HG03025 (cell line): ENCODE measurements around the gene SLC46A2.

Experiments used
- ATAC-seq: cut with Tn5 transposase; IDR thresholded peaks from one replicate; pipeline ENCODE4 v1.9.1; 2021; ENCODE audit warnings: mild to moderate bottlenecking, moderate library complexity; ENCODE audit not compliant: unreplicated experiment, low FRiP score

Gene SLC46A2

GRCh38 chr9:112890106-112891081, at the start of gene SLC46A2:
TSS of gene SLC46A2 (minus strand) at chr9:112890876. CDS start at chr9:112890681, 195 bp downstream.
- ATAC-seq: no peak

DNA sequence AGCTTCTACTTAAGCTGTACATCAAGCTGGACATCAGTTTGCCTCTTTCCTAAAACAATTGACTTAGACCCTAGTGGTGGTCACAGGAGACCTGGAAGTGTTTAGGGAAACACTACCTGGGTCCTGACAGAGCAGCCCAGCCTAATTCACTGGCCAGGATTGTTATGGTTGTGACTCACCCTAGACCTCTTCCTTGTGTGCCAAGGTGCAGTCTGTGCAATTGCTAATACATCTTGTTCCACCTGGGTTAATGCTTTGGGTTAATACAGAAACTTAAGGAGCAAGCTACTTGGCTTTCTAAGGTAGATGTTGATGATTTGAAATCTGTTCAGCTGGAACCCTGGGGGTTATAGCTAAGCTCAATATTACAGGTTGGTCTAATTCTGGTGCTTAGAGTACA, 48.7 kb upstream of the SLC46A2 start:
- no peak for ATAC-seq

GRCh38 chr9:112933696-112934095, 43.0 kb upstream of the SLC46A2 start:
- no peak for ATAC-seq

DNA sequence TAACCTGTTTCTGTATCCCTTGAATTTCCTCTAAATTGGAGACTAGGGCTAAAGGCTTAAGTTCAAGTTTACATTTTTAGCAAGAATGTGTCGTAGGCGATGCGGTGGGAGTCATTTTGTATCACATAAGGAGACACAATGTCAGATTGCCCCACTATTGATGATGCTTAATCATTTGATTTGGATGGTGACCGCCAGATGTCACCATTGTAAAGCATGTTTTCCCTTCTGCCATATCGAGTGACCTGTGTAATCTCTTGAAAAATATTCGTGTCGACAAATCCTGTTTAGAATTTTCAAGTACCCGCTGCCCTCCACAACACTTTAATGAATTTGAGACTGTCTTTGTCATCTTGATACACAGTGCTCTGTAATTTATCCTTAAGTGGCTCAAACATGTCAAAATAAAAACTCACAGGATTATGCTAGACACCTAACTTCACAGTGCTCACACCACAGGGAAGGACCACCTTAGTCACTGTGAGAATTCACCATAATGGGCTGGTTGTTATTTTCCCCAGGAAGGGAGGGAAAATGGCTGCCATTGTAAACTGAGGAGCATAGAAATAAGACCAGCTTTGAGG, 34.5 kb upstream of the SLC46A2 start:
- no peak for ATAC-seq

DNA sequence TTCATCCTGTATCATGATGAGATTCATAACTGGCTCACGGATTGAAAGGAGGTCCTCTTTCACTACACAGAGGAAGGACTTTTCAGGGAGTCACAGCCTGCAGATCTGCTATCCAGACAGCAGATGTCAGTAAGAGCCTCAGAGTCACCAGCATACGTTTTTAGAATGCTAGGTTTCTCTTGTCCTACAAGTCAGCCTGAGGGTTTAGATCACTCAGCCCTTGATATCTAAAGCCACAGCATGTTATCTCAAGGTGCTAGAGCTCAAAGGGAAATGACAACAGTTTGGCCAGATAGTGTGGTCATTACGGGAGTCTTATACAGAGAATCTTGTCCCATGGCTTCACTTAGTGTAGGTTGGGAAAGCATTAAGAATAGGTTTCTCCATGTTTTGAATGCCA, 30.9 kb upstream of the SLC46A2 start:
- no peak for ATAC-seq

DNA sequence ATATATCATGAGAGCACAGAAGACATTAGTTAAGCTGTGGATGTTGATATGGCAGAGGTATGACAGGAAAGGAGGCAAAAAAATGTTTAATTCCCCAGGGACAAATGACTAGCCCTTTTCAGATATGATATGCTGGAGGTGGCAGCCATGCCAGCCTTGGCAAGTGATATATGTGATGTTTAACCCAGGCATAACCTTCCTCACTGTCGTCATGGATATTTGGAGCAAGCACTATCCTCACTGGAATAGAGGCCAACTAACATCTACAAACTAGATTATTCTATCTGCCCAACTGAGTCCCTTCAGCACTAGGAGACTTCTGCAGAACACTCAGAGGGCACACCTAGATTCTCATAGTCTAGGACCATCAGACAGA, 27.3 kb upstream of the SLC46A2 start:
- ATAC-seq: no peak

DNA sequence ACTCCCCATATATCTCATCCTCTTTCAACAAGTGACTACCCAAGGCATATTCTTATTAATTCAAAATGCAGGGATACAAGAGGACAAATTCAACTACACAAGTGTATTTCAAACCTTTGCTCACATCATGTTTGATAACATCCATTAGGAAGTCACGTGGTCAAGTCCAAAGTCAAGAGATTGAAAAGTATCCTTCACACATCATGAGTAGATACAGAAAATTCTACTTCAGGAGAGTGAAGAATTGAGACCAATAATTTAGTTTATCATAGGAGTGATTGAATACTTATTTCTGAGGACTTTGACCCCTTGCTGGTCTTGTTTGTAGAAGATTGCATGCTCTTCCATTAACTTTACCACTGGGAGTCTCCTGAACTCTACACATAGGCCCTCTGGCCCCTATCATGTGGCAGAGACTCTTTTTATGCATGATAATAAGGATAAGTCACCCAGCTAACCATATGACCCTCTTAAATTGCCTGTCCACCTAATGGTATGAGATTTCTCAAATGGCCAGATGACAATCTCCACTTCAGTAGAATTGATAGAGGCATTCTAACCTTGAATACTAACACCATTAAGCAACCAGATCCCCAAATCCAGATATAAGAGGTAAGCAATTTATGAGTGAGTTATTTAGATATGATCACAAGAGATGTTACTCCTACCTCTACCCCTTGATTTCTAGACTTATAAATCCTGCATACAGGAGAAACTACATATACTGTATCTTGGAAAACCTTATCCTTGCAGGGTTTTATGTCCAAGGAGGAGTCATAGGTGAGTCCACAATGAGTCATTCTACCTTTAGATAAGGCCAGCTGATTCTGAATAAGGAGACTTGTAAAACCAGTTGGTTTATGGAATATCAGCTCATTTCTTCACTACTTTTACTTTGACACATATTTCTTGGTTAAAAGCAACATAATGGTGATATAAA, 26.6 kb upstream of the SLC46A2 start:
- ATAC-seq: no peak

GRCh38 chr9:112914524-112914923, 23.8 kb upstream of the SLC46A2 start:
- no peak for ATAC-seq

DNA sequence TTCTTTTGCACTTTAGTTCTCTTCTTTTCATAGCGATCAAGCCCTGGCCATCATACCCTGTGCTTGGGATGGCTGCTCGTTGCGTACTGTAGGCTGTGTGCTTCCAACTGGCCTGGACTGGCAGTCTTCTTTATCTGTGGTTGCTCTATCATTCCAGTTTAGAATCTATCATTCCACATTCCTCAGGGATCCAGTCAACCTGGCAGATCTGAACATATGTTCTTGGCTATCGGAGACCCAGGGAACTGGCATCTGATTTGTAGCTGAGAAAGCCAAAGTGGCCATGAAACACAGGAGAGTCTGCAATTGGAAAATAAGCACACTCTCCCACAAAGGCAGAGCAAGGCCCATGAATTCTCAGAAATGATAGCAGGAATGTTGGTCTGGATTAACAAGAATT, 22.6 kb upstream of the SLC46A2 start:
- no peak for ATAC-seq

GRCh38 chr9:112912636-112913035, 22.0 kb upstream of the SLC46A2 start:
- no peak for ATAC-seq

DNA sequence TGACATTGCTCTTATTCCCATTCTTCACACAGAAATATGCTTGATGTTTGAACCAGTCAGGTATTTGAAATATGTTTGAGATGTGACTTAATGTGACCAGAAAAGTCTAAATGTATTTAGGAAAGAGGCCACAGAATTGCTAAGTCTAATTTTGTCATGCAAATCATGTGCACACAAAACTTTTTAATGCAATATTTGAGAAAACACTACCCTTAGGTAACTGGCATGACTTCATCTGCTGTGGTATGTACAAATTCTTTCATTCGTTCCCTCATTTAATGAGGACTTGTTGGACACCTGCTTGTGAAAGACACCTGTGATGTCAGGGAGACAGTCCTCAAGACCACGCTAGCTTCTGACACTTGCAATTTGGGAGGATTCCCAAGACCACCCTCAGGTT, 21.1 kb upstream of the SLC46A2 start:
- no peak for ATAC-seq

- ATAC-seq: no peak
Observed at GRCh38 chr9:112905084-112905483, 14.4 kb upstream of the SLC46A2 start.

DNA sequence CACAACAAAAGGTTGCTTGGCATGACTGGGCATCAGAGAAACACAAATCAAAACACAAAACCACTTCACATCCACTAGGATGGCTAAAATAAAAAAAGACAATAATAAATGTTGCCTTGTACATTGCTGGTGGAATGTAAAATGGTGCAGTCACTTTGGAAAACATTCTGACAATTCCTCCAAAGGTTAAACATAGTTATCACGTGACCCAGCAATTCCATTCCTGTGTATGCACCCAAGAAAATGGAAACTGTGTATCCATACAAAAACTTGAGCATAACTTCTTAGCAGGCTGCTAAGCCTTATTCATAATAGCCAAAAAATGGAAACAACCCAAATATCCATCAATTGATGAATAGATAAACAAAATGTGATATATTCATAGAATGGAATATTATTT, 10.2 kb upstream of the SLC46A2 start:
- ATAC-seq: no peak

- no peak for ATAC-seq
Observed at GRCh38 chr9:112900488-112900887, 9.8 kb upstream of the SLC46A2 start.

DNA sequence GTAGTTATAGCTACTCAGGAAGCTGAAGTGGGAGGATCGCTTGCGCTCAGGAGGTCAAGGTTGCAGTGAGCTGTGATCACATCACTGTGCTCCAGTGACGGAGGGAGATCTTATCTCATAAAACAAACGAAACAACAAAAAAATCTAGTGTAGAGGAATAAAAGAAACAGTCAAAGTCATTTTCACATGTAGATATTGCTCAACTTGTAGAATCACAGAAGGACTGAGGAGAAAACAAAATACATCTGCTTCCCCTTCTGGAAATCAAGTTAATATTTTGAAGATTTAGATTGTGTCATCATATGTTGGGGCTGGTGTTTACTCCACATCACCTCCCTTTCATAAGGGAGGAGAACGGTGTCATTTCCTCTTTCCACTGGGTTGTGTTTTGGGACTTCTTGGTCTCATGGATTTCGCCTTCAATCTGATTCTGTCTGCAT, 8.2 kb upstream of the SLC46A2 start:
- ATAC-seq: no peak

- ATAC-seq: no peak
Observed at GRCh38 chr9:112896131-112896530, 5.5 kb upstream of the SLC46A2 start.

GRCh38 chr9:112894699-112895098, 4.0 kb upstream of the SLC46A2 start:
- ATAC-seq: no peak

GRCh38 chr9:112894041-112894440, 3.4 kb upstream of the SLC46A2 start:
- ATAC-seq: no peak

DNA sequence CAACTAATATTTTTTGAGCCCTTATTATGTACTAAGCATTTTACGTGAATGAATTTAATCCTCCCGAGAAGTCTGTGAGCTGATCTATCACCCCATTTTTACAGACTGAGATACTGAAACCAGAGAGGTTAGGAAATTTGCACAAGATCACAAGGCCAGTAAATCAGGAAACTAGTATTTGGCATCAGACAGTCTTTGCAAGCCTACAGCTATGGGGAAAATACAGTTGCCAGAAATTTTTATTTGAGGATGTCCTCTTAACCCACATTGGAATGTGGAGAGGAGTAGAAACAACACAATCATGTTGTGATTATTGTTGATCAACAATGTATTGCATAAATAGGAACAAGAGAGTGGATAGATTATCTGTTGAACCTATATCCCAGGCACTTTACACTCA, 2.3 kb upstream of the SLC46A2 start:
- no peak for ATAC-seq

- ATAC-seq: no peak
Observed at GRCh38 chr9:112891521-112891920, 845 bp upstream of the SLC46A2 start.

DNA sequence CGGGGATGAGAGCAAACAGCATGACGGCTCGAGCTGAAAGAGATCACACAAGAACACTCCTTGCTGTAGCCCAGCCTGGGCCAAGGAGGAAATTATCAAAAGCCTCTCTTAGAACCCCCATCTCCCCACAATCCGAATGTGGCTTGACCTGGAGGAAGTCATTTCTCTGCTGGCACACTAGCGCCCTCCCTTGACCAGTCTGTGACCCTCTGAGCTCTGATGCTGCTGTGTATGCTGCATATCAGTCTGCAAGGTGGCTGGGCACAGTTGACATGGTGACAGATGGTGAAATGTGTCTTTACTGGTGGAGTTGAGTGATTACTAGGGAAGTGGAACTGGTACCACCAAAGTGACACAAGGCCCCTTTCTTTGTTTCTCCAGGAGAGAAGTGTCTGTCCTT, 3.3 kb downstream of the SLC46A2 start:
- ATAC-seq: no peak
